SU-DHL-6 (cell line): Measurements from ENCODE around the gene HSD3B7.

ENCODE experiments used
- H2AFZ ChIP-seq: fragments of 200-600 bp; sonication (generic); 2 replicates; pipeline ENCODE4 v1.6.1; 2014; ENCODE audit warnings: low read depth, mild to moderate bottlenecking, moderate library complexity, mixed read lengths, antibody characterized with exemption, low read length; ENCODE audit not compliant: severe bottlenecking
- H3F3A ChIP-seq: fragments of 200-600 bp; shearing (Covaris generic); 2 replicates; pipeline ENCODE4 v1.6.0; 2016; ENCODE audit warnings: antibody characterized with exemption, mild to moderate bottlenecking; ENCODE audit not compliant: insufficient read depth
- H3K27ac ChIP-seq: fragments of 200-600 bp; sonication (generic); 2 replicates; pipeline ENCODE4 v1.5.1; 2016; ENCODE audit warnings: low read depth, mild to moderate bottlenecking, low read length, moderate library complexity, mixed read lengths
- H3K27me3 ChIP-seq: fragments of 200-600 bp; sonication (generic), shearing (Covaris generic); 2 replicates; pipeline ENCODE4 v1.6.0; 2014; ENCODE audit warnings: mild to moderate bottlenecking, low read length
- H3K36me3 ChIP-seq: fragments of 200-600 bp; sonication (generic); 2 replicates; pipeline ENCODE4 v1.6.1; 2014; ENCODE audit warnings: mild to moderate bottlenecking, low read length, mixed read lengths
- H3K4me2 ChIP-seq: fragments of 300-600, 200-600 bp; shearing (Covaris generic), sonication (generic); 2 replicates; pipeline ENCODE4 v1.6.0; 2014; ENCODE audit warnings: low read length, low read depth, mild to moderate bottlenecking; ENCODE audit not compliant: poor library complexity, severe bottlenecking
- H3K4me3 ChIP-seq: fragments of 200-600 bp; sonication (generic); 2 replicates; pipeline ENCODE4 v1.5.1; 2014; ENCODE audit warnings: antibody characterized with exemption, low read length, mild to moderate bottlenecking, mixed read lengths; ENCODE audit not compliant: insufficient read depth, poor library complexity, severe bottlenecking
- H3K79me2 ChIP-seq: fragments of 200-600 bp; sonication (generic); 2 replicates; pipeline ENCODE4 v1.6.1; 2014; ENCODE audit warnings: mild to moderate bottlenecking, low read length, moderate library complexity; ENCODE audit not compliant: insufficient read depth
- H3K9ac ChIP-seq: fragments of 200-600 bp; sonication (generic); 2 replicates; pipeline ENCODE4 v1.7.0; 2014; ENCODE audit warnings: mild to moderate bottlenecking, low read length
- H3K9me2 ChIP-seq: fragments of 200-600 bp; sonication (generic); replicated peaks from 2 replicates; pipeline ENCODE4 v1.6.1; 2014; ENCODE audit warnings: low read length; ENCODE audit not compliant: insufficient read depth
- H3K9me3 ChIP-seq: fragments of 200-600 bp; sonication (generic); 2 replicates; pipeline ENCODE4 v1.6.1; 2014; ENCODE audit warnings: low read length, mixed read lengths; ENCODE audit not compliant: insufficient read depth
- H4K20me1 ChIP-seq: fragments of 200-600 bp; sonication (generic); 2 replicates; pipeline ENCODE4 v1.6.1; 2014; ENCODE audit warnings: low read depth, mild to moderate bottlenecking, antibody characterized with exemption, low read length, moderate library complexity, mixed read lengths
- CTCF ChIP-seq: fragments of 200-600 bp; sonication (generic); IDR thresholded peaks from one replicate; pipeline ENCODE4 v1.5.1; 2017; ENCODE audit warnings: antibody characterized with exemption, mild to moderate bottlenecking, low read length, moderate library complexity; ENCODE audit not compliant: insufficient read depth, poor library complexity, severe bottlenecking
- EZH2phosphoT487 ChIP-seq: fragments of 200-600 bp; sonication (generic), shearing (Covaris generic); conservative IDR thresholded peaks from 2 replicates; pipeline ENCODE4 v1.6.1; 2018; ENCODE audit warnings: mild to moderate bottlenecking, antibody characterized with exemption, low read length, moderate library complexity, mixed read lengths

The HSD3B7 gene

GRCh38 chr16:31023252-31023602 is 38.2 kb downstream of the HSD3B7 start:
- H3K9me2 ChIP-seq: no peaks in the 10 kb centered on the region
- H3K9me3 ChIP-seq: no peaks in the 10 kb centered on the region

GRCh38 chr16:31023627-31024226 is 38.7 kb downstream of the HSD3B7 start:
- no peak for TF ChIP-seq EZH2phosphoT487
- no peak for TF ChIP-seq CTCF
- H3K4me2 ChIP-seq: no peak overlapping the region
- no peaks in the 10 kb centered on the region for H3K9me2 ChIP-seq
- no peak overlapping the region for H2AFZ ChIP-seq
- H3K27ac ChIP-seq: no peak overlapping the region
- no peaks in the 10 kb centered on the region for H3K36me3 ChIP-seq
- H3K9ac ChIP-seq: no peak overlapping the region
- no peaks in the 10 kb centered on the region for H3K79me2 ChIP-seq
- H3F3A ChIP-seq: no peaks in the 10 kb centered on the region
- no peaks in the 10 kb centered on the region for H3K27me3 ChIP-seq
- no peak overlapping the region for H3K4me3 ChIP-seq
- no peaks in the 10 kb centered on the region for H3K9me3 ChIP-seq
- no peaks in the 10 kb centered on the region for H4K20me1 ChIP-seq

More at GRCh38 chr16:31023252-31023602, 38.2 kb downstream of the HSD3B7 start:
- Histone ChIP-seq H3F3A (no peaks in the 10 kb centered on the region), H3K79me2 (no peaks in the 10 kb centered on the region), H3K27ac (no peak overlapping the region), H3K36me3 (no peaks in the 10 kb centered on the region), H4K20me1 (no peaks in the 10 kb centered on the region), H3K27me3 (no peaks in the 10 kb centered on the region), H3K4me2 (no peak overlapping the region), H2AFZ (no peak overlapping the region), H3K4me3 (no peak overlapping the region), H3K9ac (no peak overlapping the region)
- TF ChIP-seq CTCF (no peak), EZH2phosphoT487 (no peak)

GRCh38 chr16:31025339-31025738 is 40.3 kb downstream of the HSD3B7 start:
- no peaks in the 10 kb centered on the region for H3K9me2 ChIP-seq
- H3K79me2 ChIP-seq: no peaks in the 10 kb centered on the region
- TF ChIP-seq EZH2phosphoT487 (no peak), CTCF (no peak)
- H3K4me2 ChIP-seq: no peak overlapping the region
- H2AFZ ChIP-seq: no peak overlapping the region
- no peaks in the 10 kb centered on the region for H3K9me3 ChIP-seq
- H3K36me3 ChIP-seq: no peaks in the 10 kb centered on the region
- no peak overlapping the region for H3K27ac ChIP-seq
- H3K4me3 ChIP-seq: no peak overlapping the region
- H3F3A ChIP-seq: no peaks in the 10 kb centered on the region
- H3K9ac ChIP-seq: no peak overlapping the region
- no peaks in the 10 kb centered on the region for H4K20me1 ChIP-seq
- H3K27me3 ChIP-seq: no peaks in the 10 kb centered on the region
